HUDEP-2 (cell line): Measurements from ENCODE around the gene WASHC2C.
"Not testable (repeated sequence)": the region's sequence is repeated elsewhere in the genome, so short reads cannot be mapped to it uniquely, and the experiment has no call there.

ENCODE experiments used
- DNase-seq, 76 experiments: peaks; one replicate each; lab custom pipeline; 2025; ENCODE audit not compliant: unreplicated experiment in 76 of 76; lab: John Stamatoyannopoulos, UW

WASHC2C gene

DNA sequence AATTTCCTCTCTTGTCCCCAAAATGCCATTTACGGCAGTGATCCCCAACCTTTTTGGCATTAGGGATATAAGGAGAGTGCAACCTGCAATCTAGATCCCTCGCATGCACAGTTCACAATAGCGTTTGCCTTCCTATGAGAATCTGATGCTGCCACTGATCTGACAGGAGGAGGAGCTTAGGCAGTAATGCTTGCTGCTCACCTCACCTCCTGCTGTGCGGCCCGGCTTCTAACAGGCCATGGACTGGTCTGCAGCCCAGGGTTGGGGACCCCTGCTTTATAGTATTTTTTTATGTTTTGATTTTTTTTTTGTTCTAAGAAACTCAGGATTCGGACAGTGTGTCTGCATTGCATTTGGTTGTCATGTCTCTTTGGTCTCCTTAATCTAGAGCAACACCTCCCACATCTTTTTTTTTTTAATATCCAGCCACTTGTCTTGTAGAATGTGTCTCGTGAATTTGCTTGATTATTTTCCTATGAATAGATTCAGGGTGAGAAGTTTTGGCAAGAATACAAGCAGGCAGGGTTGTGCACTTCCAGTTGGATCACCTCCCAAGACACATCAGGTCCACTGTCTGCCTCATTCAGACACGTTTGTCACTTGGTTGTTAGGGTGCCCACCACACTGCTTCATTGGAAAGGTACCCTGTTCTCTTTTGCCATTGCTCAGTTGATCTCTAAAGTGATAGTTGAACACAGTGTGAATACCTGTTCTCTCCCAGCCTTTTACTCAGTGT lies 30.8 kb downstream of the WASHC2C start:
- not testable (repeated sequence) for DNase-seq

DNA sequence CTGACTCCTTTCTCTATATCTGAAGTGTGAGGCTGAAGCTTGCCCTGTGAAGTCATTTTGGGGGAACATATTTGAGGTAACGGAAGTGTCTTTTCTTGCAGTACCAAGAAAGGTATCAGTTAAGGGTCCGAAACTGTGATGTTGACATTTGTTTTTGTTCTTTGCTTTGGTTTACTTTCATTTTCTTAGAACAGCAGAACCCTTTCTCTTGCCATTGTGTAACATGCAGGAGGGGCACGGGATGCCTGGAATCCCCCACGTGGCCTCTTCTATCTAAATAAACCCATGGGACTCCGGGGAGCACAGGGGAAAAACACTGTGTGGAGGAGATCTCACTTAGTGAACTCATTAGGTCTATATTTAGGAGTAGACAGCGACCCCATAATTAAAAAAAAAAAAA lies 34.6 kb downstream of the WASHC2C start:
- not testable (repeated sequence) for DNase-seq

DNA sequence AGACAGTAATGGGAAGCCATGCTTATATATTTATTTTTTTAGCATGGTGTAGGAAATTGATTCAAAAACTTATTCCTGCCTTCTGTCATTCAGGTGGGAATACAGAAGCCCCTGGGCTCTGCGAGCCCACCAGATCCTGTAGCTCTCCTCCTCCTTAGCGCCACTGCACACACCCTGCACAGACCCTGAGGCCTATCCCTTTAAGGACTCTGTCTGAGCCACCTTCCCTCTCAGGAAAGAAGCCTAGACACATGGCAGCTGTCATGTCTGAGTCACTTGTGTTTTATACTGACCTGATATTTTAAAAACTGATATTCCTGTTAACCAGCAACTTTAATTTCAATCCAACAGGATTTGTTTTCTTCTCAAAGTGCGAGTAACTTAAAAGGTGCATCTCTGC lies 36.0 kb downstream of the WASHC2C start:
- not testable (repeated sequence) for DNase-seq

DNA sequence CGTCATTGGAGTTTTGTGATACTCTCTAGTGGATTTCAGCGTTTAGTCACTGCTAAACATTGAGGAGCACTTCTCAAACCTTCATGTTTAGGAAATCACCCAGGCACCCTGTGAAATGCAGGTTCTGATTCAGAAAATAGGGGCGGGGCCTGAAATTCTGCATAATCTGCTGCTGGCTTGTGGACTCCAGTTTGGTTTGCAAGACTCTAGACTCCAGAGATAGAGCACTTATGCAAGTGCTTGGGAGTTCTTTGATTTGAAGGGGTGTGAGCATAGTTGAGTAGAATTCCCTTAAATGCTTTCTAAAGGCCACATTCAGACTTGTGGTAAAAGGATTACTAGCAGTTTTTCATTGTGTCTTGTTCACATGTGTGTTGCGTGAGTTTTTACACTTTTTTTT lies 41.3 kb downstream of the WASHC2C start:
- not testable (repeated sequence) for DNase-seq

DNA sequence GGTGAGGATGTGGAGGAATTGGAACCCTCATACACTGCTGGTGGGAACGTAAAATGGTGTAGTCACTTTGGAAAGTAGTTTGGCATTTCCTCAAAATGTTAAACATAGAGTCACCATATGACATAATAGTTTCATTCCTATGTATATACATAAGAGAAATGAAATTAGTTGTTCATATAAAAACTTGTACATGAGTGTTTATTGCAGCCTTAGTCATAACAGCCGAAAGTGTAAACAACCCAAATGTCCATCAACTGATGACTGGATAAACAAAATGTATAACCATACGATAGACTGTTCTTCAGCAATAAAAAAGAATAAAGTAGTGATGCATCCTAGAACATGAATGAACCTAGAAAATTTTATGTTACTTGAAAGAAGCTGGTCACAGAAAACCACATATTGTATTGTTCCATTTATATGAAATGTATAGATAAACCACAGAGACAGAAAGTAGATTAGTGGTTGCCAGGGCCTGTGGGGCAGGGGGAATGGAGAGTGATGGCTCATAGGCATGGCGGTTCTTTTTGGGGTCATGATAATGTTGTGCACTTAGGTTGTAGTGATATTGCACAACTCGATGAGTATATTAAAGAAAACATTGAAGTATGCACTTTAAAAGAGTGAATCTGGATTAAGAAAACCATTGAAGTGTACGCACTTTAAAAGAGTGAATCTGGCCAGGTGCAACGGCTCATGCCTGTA lies 44.8 kb downstream of the WASHC2C start:
- DNase-seq, result not testable (repeated sequence)

DNA sequence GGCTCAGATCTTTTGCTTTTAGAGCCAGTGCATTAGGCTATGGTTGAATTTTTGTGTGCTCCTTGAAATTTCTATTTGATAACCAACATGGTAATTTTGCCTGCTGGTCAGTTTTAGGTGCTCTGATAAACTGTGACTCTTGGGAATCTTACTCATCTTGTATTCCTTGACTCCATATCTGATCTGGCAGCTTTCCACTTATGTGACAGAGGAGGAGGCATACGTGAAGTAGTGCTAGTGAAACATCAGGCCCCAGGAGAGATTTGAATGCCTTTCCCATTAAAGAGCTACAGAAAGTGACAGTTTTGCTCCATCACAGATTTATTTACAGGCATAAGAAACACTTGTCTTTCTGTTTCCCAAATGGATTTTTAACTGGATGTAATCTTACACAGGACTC lies 59.2 kb downstream of the WASHC2C start:
- DNase-seq, result not testable (repeated sequence)

DNA sequence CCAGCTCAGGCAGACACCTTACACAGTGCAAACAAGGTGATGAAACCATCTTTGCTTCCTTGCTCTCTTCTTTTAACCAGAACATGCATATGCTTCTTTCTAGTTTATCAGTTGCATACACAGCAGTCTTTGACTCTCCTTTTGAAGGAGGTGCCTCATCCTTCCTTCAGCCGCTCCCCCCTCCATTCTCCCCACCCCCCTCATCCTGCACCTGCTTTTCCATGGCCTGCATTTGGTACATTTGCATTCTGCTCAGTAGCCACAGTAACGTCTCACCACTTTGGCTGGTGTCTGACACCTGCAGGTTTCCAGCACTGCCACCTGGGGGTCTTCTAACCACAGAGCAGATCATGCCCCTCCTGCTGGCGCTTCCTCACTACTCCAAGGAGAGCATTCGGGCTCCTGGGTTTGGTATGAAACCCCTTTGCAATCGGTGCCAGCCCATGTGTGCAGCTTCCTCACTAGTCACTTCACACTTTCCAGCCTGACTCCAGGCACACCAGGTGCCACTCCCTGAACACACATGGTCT lies 60.2 kb downstream of the WASHC2C start:
- not testable (repeated sequence) for DNase-seq

DNA sequence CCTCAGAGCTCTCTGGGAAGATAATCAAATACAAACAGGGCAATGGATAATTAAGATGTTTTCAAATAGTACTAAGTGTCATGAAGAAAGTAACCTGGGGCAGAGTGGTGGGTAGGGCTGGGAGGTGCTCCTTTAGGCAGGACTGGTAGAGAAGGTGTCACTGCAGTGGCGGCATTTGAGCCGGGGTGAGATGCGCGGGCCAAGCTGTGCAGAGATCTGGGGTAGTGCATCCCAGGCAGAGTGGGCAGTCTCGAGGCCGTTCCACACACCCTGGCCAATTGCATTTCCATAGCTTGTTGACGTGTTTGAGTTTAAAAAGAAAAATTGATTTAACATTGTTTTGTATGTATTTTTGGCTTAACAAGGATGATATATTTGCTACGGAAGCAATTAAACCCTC lies 62.9 kb downstream of the WASHC2C start:
- DNase-seq, result not testable (repeated sequence)

DNA sequence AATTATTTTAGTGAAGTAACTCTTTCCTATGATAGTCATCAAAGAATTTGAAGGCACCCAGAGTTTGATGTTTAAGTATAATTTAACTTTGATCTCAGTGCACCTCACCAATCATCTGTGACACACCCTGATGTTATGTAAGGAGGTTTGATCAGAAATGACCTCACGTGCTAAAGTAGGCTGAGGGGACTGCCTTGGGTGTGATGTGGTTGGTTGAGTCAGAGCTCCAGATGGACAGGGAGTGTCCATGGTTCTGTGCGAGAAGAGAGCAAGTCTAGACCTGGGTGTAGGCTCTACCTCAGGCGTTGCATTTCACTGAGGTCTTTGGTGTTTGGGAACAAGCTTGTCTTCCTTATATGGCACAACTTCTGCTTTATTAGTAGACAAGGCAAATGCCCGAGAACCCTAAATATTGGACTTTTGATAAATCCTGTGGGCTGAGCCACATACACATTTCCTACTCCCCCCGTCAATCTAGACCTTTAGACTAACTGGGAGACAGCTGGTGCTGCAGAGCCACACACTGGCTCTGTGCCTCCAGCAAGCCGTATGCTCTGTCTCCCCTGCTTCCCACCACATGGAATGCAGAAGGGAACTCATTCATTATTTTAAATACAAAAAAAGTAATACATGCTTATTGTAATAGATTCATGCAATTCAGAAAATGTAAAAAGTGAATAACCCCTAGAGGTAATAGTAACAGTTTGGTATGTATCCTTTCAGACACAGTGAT lies 63.8 kb downstream of the WASHC2C start:
- not testable (repeated sequence) for DNase-seq

DNA sequence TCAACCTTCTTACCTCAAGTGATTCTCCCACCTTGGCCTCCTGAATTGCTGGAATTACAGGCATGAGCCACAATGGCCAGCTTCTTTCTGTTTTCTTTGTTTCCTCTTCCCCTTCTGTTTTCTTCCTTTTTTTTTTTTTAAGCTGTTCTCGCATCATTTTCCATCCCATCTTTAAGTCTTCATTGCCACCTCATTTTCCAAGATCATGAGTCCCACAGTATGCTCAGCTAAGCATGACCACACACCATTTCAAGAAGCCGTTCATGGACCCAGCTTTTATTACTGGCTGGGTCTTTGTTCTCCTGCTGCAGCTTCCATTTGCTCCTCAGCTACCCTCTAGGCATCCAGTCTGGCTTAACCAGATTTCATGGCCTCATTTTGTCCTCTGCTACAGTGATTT lies 67.7 kb downstream of the WASHC2C start:
- DNase-seq, result not testable (repeated sequence)

DNA sequence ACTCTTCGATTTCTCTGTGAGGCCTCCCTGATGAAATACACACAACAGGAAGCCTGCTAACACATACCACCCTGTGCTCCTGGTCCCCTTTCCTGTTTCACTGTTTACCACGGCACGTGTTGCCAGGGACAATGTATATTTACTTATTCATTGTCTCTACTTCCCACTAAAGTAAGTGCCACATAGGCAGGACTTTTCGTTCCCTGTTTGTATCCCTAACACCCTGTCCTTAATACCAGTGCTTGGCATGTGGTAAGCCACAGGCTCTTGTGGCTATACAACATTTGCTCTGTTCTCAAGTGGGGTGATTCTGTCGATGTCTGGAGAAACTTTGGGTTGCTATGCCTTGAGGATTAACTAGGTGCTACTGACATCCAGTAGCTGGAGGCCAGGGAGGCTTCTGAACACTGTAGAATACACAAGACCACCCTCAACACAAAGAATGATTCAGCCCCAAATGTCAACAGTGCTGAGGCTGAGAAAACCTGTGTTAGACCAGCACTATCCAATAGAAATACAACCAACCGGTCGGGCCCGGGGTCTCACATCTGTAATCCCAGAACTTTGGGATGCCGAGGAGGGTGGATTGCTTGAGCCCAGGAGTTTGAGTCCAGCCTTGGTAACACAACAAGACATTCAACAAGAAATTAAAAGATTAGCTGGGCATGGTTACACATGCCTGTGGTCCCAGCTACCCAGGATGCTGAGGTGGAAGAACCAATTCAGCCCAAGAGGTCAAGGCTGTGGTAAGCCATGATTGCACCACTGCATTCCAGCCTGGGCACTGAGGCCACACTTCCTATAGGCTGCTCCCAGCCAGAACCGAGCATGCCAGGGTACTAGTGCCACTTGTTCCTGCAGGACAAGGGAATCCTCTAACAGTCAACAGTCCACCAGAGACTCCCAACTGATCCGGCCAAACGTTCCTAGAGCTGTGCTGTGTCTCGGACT lies 76.3 kb downstream of the WASHC2C start:
- not testable (repeated sequence) for DNase-seq

DNA sequence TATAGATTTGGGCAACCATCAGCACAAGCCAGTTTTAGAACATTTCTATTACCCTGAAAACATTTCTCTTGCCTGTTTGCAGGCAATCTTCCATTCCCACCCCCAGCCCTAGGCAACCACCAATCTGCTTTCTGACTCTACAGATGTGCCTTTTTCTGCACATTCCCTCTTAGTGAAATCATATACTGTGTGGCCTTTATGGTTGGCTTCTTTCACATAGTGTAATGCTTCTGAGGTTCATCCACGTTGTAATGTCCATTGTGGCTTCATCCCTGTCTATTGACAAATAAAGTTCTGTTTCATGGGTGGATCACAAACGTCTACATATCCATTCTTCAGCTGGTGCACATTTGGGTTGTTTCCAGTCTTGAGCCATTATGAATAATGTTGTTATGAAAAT lies 77.9 kb downstream of the WASHC2C start:
- DNase-seq, result not testable (repeated sequence)

DNA sequence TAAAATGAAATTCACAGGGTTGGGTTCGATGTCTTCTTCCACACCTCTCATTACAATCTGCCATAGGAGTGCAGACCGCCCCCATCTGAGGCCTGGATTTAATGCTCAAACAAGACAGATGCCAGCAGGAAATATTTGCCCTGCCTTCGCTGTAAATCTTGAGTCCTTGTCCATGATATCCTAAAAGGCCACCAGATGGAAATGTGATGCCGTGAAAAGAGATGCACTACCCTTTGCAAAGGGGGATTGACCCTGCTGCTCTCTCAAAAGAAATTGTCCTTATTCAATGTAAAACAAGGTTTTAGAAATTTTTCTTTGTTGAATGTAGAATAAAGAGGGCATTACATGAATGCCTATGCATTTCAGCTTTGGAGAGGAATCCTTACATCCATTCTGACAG lies 82.8 kb downstream of the WASHC2C start:
- no peak for DNase-seq

DNA sequence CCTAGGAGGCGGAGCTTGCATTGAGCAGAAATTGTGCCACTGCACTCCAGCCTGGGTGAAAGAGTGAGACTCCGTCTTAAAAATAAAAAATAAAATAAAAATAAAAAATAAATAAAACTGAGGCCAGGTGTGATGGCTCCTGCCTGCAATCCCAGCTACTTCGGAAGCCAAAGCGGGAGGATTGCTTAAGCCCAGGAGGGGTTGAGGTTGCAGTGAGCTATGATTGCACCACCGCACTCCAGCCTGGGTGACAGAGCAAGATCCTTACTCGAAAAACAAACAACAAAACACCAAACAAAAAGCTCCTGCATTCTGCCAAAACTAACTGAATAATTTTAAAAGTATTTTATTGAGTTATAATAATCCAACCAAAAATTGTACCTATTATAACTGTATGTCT lies 84.0 kb downstream of the WASHC2C start:
- no peak for DNase-seq

DNA sequence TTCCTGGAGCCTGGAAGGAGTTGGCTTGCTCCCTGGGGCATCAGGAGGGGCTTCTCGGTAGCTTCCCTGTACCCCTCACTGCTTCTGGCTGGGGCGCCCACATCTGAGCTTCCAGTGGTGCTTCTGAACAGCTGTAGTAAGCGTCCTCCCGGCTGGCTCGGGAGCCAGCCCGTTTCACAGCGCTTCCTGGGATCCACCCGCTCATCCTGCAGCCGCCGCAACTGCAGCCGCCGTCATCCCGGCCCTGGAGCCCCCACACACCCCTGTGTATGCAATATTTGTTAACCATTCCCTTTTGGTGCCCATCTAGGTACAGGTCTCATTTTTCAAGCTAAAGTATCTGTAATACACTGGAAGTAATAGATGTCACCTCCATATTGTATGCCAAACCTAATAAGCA lies 85.9 kb downstream of the WASHC2C start:
- DNase-seq, result not testable (repeated sequence)

DNA sequence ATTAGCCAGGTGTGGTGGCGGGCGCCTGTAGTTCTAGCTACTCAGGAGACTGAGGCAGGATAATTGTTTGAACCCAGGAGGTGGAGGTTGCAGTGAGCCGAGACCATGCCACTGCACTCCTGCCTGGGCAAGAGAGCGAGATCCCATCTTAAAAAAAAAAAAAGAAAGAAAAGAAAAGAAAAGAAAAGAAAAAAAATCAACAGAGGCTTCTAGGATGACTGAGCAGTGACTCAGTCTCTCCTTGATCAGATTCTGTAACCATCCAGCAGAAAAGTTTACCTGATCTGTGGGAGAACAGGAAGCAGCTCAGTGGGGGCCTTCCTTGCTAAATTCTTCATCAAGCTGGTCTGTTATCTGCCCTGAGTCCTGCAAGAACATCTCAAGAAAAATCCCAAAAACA lies 87.1 kb downstream of the WASHC2C start:
- DNase-seq, result not testable (repeated sequence)

DNA sequence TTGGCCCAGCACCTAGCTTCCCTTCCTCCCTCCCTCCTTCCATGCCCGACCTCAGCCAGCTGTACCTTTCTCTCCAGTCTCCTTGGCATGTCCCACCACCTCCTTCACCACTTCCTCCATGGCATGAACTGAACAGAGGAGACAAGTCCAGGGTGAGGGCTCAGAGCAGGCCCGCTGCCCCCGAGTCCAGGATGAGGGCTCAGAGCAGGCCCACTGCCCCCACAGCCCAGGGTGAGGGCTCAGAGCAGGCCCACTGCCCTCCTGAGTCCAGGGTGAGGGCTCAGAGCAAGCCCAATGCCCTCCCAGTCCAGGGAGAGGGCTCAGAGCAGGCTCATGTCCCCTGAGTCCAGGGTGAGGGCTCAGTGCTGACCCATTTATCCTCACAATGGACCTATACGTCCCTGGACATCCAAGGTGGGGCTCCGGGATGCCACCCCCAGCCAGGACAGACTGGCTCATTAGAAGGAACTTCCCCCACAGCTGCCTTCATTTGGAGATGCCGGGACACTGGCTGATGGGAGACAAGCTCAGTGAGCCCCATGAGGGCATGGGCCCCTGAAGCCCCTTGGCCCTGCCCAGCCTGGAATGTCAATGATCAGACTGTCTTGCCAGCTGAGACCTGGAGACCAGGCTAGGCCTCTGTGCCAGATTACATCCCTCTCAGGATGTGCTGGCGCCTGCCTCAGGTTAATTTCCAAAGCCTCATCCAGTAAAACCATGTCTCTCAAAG lies 90.2 kb downstream of the WASHC2C start:
- DNase-seq, result no peak

DNA sequence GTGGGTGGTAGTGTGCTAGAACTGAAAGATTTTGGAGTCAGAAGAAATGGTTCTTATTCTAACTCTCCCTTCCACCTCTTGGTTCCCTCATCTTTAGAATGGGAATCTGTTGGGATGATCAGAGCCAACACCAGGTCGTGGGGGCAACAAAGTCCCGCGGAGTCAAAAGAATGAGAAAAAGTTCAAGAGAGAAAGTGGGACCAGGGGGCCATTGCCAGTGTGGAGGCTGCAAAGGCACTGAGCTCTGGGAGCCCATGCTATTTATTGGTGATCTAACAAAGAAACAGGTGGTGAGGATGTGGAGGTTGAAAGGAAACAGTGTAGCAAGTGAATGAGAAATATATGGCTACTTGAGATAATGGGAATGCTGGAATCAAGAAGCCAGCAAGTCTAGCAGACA lies 90.8 kb downstream of the WASHC2C start:
- no peak for DNase-seq

DNA sequence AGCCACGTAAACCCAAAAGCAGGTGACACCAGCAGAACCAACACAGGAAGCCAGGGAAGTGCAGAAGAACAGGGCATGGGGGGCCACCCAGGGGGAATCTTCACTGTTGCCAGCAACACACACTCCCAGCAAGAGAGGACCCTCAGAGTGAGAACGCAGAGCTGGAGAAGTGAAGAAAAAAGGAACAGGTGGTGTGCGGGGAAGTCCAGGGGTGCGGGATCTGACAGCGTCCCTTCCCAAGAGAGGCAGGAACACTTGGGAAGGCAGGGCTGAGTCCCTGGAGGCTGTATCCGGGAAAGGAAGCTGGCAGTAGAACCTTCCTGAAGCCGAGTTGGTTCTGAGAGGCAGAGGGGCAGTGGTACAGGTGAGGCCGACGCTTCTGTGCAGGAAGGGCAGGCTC lies 92.5 kb downstream of the WASHC2C start:
- DNase-seq, result no peak
